Hematopoietic multipotent progenitor cell treated with erythropoietin and hydrocortisone succinate and interleukin-3 and kit ligand, for 6 days (in vitro differentiated cells): Measurements from ENCODE around the gene CALCOCO2.
A peak's percentile ranks its signal among the peaks of the same experiment; 100 is the strongest.
"Not testable (repeated sequence)": the region's sequence is repeated elsewhere in the genome, so short reads cannot be mapped to it uniquely, and the experiment has no call there.

Experiments
- DNase-seq: peaks from one replicate; pipeline ENCODE4 v3.0.0-alpha.2; 2015

The CALCOCO2 gene, protein sequence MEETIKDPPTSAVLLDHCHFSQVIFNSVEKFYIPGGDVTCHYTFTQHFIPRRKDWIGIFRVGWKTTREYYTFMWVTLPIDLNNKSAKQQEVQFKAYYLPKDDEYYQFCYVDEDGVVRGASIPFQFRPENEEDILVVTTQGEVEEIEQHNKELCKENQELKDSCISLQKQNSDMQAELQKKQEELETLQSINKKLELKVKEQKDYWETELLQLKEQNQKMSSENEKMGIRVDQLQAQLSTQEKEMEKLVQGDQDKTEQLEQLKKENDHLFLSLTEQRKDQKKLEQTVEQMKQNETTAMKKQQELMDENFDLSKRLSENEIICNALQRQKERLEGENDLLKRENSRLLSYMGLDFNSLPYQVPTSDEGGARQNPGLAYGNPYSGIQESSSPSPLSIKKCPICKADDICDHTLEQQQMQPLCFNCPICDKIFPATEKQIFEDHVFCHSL

DNA sequence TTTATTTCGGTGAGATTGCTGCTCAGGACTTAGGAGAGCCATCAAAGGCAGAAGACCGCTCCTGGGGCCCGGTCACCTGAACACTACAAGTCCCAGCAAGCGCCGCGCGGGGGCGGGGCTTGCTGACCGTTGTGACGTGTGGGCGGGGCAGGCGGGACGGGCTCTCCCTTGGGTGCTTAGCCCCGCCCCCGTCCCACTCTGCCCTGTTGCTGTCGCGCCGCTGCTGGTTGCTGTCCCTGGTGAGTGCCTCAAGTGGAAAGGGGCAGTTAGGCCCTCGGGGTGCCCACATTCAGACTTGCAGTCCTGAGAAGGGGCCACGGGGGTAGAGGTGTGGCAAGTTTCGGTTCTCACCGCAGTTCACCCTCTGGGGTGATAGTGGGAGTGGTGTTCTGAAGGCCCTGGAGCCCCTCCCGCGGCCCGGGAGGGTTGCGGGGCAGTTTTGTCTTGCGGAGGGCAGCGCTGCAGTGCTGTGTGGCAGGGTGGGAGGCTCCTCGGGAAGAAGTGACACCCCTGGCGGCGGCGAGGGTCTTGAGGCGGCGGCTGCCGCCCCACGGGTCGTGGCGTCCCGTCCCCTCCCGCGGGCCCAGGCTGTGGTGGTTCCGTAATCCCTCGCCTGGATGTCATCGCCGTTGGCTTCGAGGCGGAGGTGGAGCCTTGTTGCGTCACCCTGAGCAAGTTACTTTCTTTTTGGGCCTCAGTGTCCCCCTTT is at the start of gene CALCOCO2:
CALCOCO2 (plus strand) TSS at position 196 of the 709 bp plus-strand sequence. CDS start 10,673 bp downstream, outside the sequence.
- DNase-seq = peak; percentile 98

DNA sequence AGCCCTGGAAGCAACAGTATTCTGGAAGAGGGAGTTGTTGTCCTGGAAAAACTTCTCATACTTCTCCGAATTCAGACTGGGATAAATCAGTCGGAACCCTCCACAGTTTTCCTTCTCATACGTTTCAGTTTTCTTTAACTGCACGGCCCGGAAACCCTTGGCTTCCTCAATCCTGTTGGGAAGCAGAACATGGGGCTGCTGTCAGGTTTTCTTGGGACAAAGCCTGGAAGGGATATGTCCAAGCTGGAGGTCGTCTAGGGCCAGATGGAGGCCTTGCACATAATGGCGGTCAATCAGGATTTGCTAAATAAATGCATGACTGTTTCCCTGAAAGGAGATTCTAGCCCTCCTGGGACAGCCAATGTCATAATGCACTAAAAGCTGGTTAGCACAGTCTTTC is 43.0 kb upstream of the CALCOCO2 start:
- no peak for DNase-seq

DNA sequence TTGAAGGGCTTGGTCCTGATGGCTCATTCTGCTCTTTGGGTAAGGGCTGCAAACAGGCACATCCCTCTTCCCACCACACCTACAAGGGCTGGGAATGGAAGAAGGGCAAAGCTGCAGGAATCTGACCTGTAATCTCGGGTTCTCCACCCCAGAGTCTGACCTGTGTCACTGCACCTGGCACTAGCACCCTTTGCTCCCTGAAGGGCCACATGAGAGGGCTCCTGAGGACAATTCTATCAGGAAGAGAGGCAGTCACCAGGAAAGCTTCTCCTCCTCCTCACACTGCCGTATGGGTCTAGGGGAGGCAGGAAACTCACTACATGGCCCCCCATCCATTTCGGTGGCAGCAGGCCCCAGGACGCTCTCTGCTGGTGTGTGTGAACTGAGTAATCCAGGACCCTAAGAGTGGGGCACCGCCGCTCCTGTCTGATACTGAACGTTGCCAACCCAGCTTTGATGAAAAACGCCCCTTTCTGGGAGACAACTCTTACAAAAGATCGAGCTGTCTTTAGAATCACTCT is 40.2 kb upstream of the CALCOCO2 start:
- no peak for DNase-seq

DNA sequence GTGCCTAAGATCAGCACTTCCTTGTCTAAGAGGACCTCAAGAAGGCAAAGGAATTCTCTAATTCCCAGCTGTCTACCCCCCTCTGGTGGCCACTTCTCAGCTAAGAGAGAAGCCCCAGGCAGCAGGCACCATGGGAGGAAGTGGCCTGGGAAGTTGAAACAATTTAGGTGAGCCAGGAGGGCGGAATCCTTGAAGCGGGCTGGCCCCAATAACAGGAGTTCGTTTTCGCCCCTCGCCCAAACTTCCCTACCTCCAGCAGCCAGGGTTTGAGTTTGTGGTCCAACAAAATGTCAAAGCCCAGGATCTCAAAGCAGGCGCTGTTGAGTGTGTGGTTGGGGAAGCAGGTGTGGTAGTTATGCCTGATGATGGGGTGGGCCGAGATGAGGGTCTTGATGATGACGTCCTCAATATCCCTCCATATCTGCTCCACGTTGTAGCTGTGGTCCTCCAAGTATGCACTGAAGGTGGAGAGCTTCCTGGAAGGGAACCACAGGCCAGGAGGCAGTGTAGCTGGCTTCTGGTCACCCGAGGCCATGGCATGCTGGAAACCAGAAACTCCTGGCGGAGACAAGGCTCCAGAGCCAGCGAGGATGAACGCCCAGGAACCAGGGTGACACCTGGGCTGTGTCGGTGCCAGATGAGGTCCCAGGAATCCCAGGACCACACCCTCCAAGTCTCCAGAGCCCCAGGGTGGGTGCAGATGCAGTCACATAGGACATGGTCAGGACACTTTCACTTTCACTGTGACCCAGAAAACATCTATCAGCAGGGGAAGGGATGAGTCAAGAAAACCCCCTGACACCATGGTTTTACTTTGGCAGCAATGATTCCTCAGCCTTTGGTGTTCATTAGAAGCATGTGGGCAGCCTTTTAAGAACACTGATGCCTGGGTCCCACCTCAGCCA is 39.5 kb upstream of the CALCOCO2 start:
- DNase-seq = peak; percentile 74

DNA sequence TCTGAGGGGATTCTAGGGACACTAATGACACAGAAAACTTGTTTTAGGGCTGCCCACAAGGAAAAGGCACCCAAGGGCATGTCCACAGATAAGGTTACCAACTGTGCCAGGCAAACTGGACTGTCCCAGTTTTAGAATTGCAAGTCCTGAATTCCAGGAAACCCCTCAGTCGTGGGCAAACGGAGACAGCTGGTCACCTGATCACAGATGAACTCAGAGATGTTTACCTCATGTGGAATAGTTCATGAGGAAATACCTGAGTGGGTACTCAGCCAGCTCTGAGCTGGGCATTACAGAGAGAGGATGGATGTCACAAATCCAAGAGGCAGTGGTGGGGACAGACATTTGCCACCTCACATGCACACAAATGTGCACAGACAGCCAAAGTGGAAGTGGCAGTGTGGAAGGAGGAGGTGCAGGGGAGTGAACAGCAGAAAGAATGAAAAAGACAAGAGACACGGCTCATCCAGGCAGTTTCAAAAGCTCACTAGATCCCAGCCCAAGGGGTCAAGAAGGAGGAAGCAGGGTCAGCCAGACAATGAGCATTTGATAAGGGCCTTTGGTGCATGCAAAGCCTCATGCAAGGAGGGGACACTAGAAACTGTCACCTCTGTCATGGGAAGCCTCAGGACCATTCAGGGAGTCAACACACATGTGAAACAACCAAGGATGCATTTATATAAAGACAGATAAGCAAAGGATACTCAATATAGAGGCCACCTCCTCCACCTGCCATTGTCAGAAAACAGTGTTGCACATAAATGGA is 38.6 kb upstream of the CALCOCO2 start:
- no peak for DNase-seq

DNA sequence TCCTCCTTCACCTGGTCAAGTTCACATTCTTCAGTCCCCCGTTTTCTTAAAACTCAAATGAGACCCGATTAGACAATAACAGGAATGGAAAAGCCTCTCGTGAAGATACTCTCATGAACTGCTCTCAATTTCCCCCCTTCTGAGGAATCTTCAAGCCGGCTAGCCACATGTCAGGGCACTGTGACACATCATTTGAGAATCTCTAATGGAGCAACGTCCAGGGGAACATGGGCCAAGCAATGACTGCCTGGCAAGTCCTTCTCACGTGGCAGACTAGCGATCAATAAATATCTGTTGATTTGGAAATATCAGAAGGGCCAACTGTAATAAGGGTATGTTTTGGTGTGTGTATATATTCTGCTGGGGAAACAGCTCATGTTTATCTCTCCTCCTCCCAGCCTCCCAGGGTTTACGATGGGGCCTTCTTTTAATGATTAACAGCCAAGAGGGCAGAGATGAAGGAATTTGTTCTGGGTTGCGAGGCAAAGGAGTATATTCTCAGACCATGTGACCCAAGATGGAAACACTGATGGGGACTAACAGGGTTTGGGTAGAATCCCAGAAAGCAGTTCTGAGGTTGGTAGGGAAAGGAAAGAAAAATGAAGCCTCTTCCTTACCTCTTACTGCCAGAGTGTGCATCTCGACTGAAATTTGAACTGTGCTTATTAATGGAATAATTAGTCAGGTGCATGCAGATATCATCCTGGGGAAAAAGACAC is 35.2 kb upstream of the CALCOCO2 start:
- no peak for DNase-seq

DNA sequence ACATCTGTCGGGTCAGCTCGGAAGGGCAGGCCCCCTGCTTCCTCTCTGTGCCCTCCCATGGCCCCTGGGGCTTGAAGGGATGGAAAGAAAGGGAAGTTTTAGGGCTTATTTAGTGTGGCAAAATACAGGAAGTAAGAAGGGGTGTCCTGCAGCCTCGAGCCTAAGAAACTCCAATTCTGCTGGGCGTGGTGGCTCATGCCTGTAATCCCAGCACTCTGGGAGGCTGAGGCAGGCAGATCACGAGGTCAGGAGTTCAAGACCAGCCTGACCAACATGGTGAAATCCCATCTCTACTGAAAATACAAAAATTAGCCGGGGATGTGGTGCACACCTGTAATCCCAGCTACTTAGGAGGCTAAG is 34.7 kb upstream of the CALCOCO2 start:
- DNase-seq = not testable (repeated sequence)

DNA sequence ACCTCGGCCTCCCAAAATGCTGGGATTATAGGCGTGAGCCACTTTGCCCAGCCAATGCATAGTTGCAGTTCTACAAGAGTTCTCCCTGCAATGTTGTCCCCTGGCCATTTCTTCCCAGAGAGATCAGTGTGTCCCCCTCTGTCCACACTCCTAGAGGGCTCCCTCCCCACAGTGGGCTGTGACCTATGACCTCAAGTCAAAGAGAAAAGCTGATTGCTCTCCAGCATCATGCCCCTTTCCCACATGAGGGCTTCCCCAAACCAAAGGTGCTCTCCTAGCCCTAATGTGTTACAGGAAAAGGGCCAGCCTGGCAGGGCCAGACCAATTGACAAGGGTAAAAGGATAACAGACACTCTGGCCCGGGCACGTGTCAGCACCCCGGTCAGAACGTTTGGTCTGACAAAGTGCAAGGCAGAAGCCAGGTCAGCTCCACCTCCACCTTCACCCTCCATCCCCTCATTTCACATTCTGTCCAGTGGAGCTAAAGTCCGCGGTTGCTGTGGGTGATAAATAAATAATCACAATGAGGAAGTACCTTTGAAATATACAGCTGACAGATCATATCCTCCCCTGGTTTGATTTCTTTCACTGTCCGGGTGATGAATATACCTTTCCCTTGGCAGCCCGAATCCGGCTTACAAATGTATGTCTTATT is 31.6 kb upstream of the CALCOCO2 start:
- DNase-seq = no peak

DNA sequence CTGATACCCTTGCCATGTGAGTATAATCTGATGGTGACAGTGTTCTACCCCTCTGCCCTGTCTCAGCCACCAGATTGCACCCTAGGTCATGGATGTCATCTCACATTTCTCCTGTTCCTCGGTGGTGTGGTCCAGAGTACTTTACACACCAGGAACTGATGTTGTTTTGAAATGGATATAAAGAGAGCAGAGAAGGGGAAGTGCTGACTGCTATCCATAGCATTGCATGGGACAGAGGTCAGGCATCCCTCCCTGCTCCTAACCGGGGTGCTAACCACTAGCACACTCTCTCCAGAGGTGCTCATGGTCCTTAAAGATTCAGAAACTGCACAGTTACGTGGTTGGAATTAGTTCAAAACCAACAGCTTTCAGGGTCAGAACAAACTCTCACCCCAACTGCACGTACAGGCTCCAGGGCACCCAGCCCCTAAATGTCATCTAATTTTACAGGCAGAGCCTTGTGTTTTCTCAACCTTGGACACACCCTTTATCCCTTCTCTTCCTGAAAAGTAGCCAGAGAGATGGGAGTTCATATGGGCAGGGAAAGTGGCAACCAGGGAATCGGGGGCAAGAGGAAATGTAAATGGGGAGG is 30.1 kb upstream of the CALCOCO2 start:
- DNase-seq = no peak

DNA sequence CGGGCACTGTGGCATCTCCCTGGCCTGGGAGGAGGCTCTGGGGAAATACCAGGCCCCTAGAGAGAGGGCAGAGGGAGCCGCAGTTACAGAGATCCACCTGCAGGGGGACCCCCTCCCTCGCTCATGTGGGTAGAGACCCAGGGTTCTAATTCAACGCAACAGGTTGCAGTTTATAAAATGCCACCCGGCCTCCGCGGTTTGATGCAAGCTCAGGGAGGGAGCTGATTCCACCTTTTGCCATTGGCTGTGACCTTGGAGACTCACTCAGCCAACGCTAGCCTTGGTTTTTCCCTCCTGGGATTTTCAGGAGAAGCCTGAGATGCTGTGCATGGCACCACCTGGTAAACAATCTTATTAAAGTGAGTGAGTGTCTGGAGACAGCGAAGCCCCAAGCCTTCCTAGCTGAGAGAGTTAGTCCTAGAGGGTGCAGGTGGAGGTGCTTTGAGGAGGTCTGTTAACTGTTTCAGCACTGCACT is 25.9 kb upstream of the CALCOCO2 start:
- peak; percentile 76 for DNase-seq

DNA sequence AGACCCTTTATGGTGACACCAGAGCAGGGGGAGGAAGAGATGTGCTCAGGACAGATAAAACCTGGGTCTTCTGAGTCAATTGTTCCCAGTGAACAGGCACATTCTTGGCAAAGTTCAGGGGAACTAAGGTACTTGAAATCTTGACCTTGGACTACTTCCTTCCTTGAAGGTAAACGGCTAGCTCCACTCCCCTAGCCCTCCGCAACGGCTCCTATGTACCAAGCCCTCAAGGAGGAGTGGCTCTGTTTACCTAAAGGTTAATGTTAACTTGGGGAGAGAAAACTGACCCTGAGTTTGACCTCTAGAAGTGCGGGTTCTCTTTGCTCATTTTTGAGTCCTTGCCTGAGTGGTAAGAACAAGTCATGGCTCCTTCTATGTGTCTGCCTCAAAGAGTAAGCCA is 21.7 kb upstream of the CALCOCO2 start:
- no peak for DNase-seq

DNA sequence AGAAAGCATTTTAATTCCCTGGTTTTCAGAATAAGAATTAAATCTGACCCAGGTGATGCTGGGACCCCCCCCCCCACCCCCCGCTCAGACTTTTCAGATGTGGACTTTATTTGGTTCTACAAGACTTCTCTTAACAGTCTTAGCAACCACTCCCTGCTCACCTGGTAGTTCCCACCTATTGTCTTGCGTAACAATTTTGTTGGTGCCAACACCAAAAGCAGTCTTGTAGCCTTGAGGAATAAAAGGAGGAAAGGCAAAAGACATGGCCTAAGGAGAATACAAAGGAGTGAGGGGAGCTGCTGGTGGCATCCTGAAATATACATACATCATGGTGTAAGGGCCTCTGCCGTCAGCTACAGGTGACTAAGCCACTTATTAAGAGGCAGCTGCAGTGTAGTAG is 18.8 kb upstream of the CALCOCO2 start:
- DNase-seq = no peak

DNA sequence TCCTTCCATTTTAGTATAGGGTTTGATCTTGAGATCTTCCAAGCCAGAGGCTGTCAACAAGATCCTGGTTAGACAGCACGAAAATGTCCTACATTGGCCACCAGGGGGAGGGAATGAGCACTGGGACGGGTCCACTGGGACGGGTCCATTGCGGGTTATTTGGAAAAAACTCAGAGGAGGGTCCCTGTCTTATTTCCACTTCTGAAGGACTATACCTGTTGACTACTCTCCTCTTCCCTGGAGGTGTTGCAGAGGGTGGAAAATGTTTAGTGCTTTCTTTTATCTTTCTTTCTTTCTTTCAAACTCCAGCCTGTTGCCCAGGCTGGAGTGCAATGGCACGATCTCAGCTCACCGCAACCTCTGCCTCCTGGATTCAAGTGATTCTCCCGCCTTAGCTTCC is 16.3 kb upstream of the CALCOCO2 start:
- DNase-seq = peak; percentile 80

DNA sequence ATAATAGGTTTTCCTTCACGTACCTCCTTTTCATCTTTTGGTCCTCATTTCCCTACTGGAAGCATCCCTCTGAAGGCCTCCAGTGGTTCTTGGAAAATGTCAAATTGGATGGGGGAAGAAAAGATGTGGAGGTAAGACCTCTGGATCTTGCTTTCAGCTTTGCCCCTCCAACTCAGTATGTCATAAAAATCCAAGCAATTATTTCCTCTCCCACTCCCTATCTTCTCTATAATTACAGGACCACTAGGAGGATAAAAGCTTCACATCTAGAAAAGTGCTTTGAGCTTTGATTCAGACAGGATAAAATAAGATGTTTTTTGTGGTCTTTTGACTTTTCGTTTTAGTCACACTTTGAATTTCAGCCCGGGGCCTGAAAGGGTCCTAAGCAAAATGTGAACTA is 15.5 kb upstream of the CALCOCO2 start:
- no peak for DNase-seq

DNA sequence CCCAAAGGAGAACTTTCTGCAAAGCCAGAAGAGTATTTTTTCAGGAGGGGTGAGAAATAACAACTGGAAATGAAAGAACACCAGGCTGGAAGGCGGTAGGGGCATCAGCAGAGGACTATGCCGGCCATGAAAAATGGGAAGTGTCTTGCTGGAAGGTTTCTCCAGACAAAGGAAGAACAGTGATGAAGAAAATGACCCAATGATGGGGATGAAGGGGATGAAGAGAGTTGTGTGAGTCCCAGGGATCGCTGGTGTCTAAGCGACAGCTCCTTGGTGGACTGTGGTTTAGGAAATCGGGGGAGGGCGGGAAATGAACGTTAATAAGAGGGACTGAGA is 14.4 kb upstream of the CALCOCO2 start:
- DNase-seq = no peak

DNA sequence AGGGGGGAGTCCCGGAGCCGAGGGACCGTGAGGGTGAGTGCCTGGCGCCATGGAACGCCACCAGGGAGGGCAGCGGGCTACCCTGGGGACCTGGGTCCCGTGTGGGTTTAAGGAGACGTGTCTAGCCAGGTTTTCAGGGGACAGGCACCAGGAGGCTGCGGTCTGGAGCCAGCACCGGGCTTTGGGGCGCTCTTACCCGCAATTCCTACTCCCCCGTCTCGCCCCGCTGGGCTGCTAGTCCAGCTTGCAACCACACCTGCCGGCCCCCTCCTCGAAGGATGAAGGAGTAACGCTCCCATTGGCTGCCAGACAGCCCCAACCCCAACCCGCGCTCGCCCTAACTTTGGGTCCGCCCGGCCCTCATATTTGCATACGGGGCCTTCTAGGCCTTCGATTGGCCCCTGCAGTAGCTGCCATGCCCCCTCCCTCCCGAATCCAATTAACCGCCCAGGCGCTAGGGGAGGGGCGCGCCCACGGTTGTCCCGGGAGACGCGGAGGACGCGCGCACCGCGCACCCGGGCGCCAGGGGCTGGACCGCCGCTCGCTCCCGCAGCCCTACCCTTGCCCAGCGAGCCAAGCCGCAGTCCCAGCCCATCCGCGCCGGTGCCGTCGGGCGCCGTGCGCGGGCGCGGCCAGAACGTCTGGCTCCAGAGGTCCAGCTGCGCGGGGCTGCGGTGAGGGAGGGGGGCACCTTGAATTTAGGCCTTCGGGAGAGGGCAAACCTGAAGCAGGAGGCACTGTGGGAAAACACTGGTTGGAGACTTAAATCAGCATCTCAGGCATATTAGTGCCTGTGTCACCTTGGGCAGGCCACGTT is 13.9 kb upstream of the CALCOCO2 start, which contains the start of gene TTLL6:
TTLL6 (minus strand) TSS at position 456 of the 817 bp plus-strand sequence; CDS start at position 299, 157 bp downstream.
- DNase-seq = peak; percentile 95

DNA sequence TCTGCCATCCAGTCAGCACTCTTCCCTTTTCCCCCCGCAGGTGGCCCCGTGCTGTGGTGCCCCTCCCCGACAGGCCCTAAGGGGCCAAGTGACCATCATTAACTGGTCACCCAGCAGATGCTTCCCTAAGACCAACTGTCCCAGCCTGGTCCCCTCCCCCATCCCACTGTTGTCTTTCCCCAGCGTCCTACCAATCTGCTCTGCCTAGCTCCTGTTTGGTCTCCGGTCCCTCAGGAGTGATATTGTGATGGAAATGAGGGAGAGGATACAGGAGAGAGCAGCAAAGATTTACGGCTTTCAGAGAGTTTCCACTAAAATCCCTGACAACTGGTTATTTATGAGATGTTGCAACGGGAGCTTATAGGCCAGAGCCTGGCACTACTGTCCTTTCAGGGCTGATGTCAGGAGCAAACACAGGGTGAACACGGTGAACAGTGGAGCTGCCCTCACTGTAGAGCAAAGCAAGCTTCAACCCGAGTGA is 12.4 kb upstream of the CALCOCO2 start:
- DNase-seq = no peak

DNA sequence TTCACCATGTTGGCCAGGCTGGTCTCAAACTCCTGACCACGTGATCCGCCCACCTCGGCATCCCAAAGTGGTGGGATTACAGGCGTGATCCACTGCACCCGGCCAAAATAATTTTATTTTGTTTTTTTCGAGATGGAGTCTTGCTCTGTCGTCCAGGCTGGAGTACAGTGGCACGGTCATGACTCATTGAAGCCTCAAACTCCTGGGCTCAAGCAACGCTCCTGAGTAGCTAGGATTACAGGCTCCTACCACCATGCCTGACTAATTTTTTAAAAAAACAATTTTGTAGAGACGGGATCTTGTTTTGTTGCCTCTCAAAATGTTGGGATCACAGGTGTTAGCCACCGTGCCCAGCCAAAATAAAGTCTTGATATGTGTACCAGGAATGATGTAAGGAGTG is 11.4 kb upstream of the CALCOCO2 start:
- DNase-seq = no peak

DNA sequence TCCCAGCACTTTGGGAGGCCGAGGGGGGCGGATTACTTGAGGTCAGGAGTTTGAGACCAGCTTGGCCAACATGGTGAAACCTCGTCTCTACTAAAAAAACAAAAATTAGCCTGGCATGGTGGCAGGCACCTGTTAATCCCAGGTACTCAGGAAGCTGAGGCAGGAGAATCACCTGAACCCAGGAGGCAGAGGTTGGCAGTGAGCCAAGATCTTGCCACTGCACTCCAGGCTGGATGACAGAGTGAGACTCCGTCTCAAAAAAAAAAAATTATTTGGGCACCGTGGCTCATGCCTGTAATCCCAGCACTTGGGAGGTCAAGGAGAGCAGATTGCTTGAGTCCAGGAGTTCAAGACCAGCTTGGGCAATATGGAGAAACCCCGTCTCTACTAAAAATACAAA is 9.9 kb upstream of the CALCOCO2 start:
- DNase-seq = not testable (repeated sequence)
